Left ventricle myocardium inferior (tissue), 1 donor: ENCODE results near the gene ZFTA. TPM values are rescaled to one million over a fixed set of nuclear protein-coding genes. Genes with fewer than 3 reads are reported as not detected.

Source experiments
- DNase-seq: peaks from one replicate; pipeline ENCODE4 v3.0.0-alpha.2; 2020
- H3K27ac ChIP-seq: fragments of 200-600 bp; replicated peaks from 2 replicates; pipeline ENCODE4 v1.8.0; 2021
- H3K27me3 ChIP-seq: fragments of 200-600 bp; 2 replicates; pipeline ENCODE4 v1.8.0; 2021; ENCODE audit warnings: low read depth
- H3K36me3 ChIP-seq: fragments of 200-600 bp; 2 replicates; pipeline ENCODE4 v1.8.0; 2021
- H3K4me1 ChIP-seq: fragments of 200-600 bp; 2 replicates; pipeline ENCODE4 v1.8.0; 2021
- H3K4me3 ChIP-seq: fragments of 200-600 bp; 2 replicates; pipeline ENCODE4 v1.8.0; 2021; ENCODE audit warnings: mild to moderate bottlenecking, moderate library complexity
- H3K9me3 ChIP-seq: fragments of 200-600 bp; replicated peaks from 2 replicates; pipeline ENCODE4 v1.8.0; 2021
- CTCF ChIP-seq: fragments of 200-600 bp; IDR thresholded peaks from 2 replicates; pipeline ENCODE4 v1.8.0; 2021; ENCODE audit warnings: antibody characterized with exemption, mild to moderate bottlenecking, borderline replicate concordance
- intact Hi-C: fragments of 100-400 bp; cut with micrococcal nuclease; formaldehyde crosslinking; loops from one replicate; pipeline ENCODE4 v1.11.0; 2022
- long read RNA-seq: library from polyadenylated mRNA; unstranded; transcript quantifications from one replicate; pipeline ENCODE4 v2.0.0, GENCODE V29; 2021
- total RNA-seq: library from RNA; stranded (reverse); fragmentation: NEBNext Ultra II Directional; extraction: Animal tissue kit (Norgen Biotek cat#: 25700); gene quantifications from one replicate; pipeline ENCODE4 v1.2.1, GENCODE V29; 2021
- donor health status: DM: no; HTN: yes; CAD: no; lungs with severe emphysema.

The ZFTA gene
- total RNA-seq = 11.5 TPM
- long read RNA-seq, full-length matches to known transcripts = 5 of 39 reads
- long read RNA-seq, partial matches to known transcripts = 2 of 39 reads
- long read RNA-seq, other reads (novel, unspliced or antisense) = 32 of 39 reads

DNA sequence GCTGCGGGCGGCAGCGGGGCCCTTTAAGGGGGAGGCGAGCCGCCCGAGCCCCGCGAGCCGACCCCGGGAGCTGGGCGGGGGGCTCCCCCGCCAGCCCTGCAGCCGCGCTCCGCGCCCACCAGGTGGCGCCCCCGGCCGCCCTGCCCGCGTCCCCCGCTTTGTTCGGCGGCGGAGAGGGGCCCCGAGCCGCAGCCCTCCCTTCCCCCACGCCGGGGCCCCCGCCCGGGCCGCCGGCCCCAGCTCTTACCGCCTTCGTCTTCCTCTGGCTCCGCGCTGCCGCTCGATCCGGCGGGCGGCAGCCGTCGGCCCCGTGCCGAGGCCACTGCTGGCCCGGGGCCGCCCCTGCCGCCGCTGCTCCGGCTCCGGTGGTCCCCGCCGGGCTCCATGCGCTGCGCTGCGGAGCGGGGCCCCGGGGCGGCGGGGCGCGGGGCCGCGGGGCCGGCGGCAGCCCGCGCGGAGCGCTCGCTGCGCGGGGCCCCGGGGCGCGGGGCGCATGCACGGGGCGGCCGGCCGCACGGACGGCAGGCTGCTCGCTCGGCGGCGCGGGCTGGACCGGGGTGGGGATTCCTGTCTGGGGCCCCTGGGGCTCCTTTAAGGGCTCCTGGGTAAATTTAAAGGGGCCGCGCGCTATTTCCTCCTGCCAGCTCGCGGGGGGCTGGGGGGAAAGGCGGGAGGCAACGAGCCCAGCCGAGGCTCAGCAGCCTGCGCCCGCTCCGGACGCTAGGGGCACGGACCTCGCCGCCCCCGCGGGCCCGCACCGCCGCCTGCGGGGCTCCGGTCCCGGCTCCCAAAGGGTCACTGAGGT, at the start of gene ZFTA:
Gene ZFTA, minus strand, starts transcription at position 539 of the 805 bp plus-strand sequence. Its CDS starts 153 bp downstream, at position 386.
- peak; percentile 89 for TF ChIP-seq CTCF
- H3K27ac ChIP-seq = peak within 1 kb of the TSS; percentile 91
- H3K4me3 ChIP-seq = peak within 1 kb of the TSS; percentile 95
- H3K36me3 ChIP-seq = no peaks in the 10 kb centered on the region
- H3K9me3 ChIP-seq = no peaks in the 10 kb centered on the region
- H3K4me1 ChIP-seq = peaks cover 59% of the 10 kb centered on the region
- DNase-seq = peak; percentile 71
- H3K27me3 ChIP-seq = no peaks in the 10 kb centered on the region
- intact Hi-C loops = no loop called here

GRCh38 chr11:63817758-63818498, 49.4 kb upstream of the ZFTA start:
- intact Hi-C loops = no loop called here
- peaks cover 24% of the 10 kb centered on the region for H3K4me1 ChIP-seq
- no peak overlapping the region for H3K27ac ChIP-seq
- peaks cover 56% of the 10 kb centered on the region for H3K36me3 ChIP-seq
- no peaks in the 10 kb centered on the region for H3K9me3 ChIP-seq
- TF ChIP-seq CTCF = no peak
- no peak overlapping the region for H3K4me3 ChIP-seq
- no peak for DNase-seq
- H3K27me3 ChIP-seq = no peaks in the 10 kb centered on the region

DNA sequence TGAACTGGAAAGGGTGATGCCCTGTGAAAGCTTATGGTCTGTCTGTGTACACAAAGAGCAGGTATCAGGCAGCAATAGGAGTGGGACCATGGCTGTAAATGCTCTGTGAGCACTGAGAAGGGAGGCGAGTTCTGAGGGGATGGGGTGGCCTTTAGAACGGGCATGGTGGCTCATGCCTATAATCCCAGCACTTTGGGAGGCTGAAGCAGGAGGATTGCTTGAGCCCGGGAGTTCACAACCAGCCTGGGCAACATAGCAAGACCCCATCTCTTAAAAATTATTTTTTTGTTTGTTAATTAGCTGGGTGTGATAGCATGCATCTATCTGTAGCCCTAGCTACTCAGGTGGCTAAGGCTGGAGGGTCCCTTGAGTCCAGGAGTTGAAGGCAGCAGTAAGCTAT, 48.2 kb upstream of the ZFTA start:
- peaks cover 44% of the 10 kb centered on the region for H3K36me3 ChIP-seq

GRCh38 chr11:63816166-63816565, 47.6 kb upstream of the ZFTA start:
- H3K4me3 ChIP-seq = no peak overlapping the region
- no peak for TF ChIP-seq CTCF
- intact Hi-C loops = no loop called here
- no peaks in the 10 kb centered on the region for H3K9me3 ChIP-seq
- no peaks in the 10 kb centered on the region for H3K27me3 ChIP-seq
- peaks cover 39% of the 10 kb centered on the region for H3K36me3 ChIP-seq
- no peak for DNase-seq
- H3K4me1 ChIP-seq = peaks cover 33% of the 10 kb centered on the region
- no peak overlapping the region for H3K27ac ChIP-seq

More for the DNA sequence above, 48.2 kb upstream of the ZFTA start:
- no peak for TF ChIP-seq CTCF
- Histone ChIP-seq H3K27me3 (no peaks in the 10 kb centered on the region), H3K9me3 (no peaks in the 10 kb centered on the region), H3K4me3 (no peak overlapping the region), H3K4me1 (peaks cover 33% of the 10 kb centered on the region), H3K27ac (no peak overlapping the region)
- intact Hi-C loops = no loop called here
- DNase-seq = no peak

- peaks cover 23% of the 10 kb centered on the region for H3K36me3 ChIP-seq
- H3K9me3 ChIP-seq = no peaks in the 10 kb centered on the region
- no peak for DNase-seq
- H3K4me3 ChIP-seq = peak overlapping the region; percentile 82
- peaks cover 33% of the 10 kb centered on the region for H3K4me1 ChIP-seq
- intact Hi-C loops = no loop called here
- TF ChIP-seq CTCF = no peak
- no peaks in the 10 kb centered on the region for H3K27me3 ChIP-seq
- H3K27ac ChIP-seq = peak overlapping the region; percentile 77
These were observed 45.8 kb upstream of the ZFTA start for GRCh38 chr11:63814383-63814736.
